ENCODE measurements around the gene KCNN3.

KCNN3 gene

GRCh38 chr1:154819628-154820590 is 50.2 kb downstream of the KCNN3 start:
- no peaks in the 10 kb centered on the region for H3K4me1 ChIP-seq
- no peak overlapping the region for H3K9ac ChIP-seq
- H3K9me3 ChIP-seq (ENCODE audit: control insufficient read depth, low read length) = no peaks in the 10 kb centered on the region
- H3K4me3 ChIP-seq (ENCODE audit: low read depth, low read length) = no peak overlapping the region
- no peaks in the 10 kb centered on the region for H3K27me3 ChIP-seq (ENCODE audit: control insufficient read depth, insufficient read depth, low read length)
- no peaks in the 10 kb centered on the region for H3K79me2 ChIP-seq
- no peak overlapping the region for H3K4me2 ChIP-seq (ENCODE audit: low read length)
- peak; percentile 25 for TF ChIP-seq CTCF (IDR thresholded peaks at IDR 0.05)
- H3K36me3 ChIP-seq (ENCODE audit: control insufficient read depth, insufficient read depth, low read length) = no peaks in the 10 kb centered on the region
- no peak overlapping the region for H3K27ac ChIP-seq
- no peak overlapping the region for H2AFZ ChIP-seq

- no peak for TF ChIP-seq CTCF (IDR thresholded peaks at IDR 0.05)
- Histone ChIP-seq H3K9me3 (ENCODE audit: control insufficient read depth, low read length) (no peaks in the 10 kb centered on the region), H3K36me3 (ENCODE audit: control insufficient read depth, insufficient read depth, low read length) (no peaks in the 10 kb centered on the region), H3K4me1 (no peaks in the 10 kb centered on the region), H3K27me3 (ENCODE audit: control insufficient read depth, insufficient read depth, low read length) (no peaks in the 10 kb centered on the region), H3K79me2 (no peaks in the 10 kb centered on the region), H3K27ac (no peak overlapping the region), H2AFZ (no peak overlapping the region), H3K9ac (no peak overlapping the region), H3K4me2 (ENCODE audit: low read length) (no peak overlapping the region), H3K4me3 (ENCODE audit: low read depth, low read length) (no peak overlapping the region)
Measured at GRCh38 chr1:154818911-154819310, 51.2 kb downstream of the KCNN3 start.

- Histone ChIP-seq H2AFZ (no peak overlapping the region), H3K27me3 (ENCODE audit: control insufficient read depth, insufficient read depth, low read length) (no peaks in the 10 kb centered on the region), H3K79me2 (no peaks in the 10 kb centered on the region), H3K27ac (no peak overlapping the region), H3K36me3 (ENCODE audit: control insufficient read depth, insufficient read depth, low read length) (no peaks in the 10 kb centered on the region), H3K4me2 (ENCODE audit: low read length) (no peak overlapping the region), H3K4me3 (ENCODE audit: low read depth, low read length) (no peak overlapping the region), H3K4me1 (no peaks in the 10 kb centered on the region), H3K9me3 (ENCODE audit: control insufficient read depth, low read length) (no peaks in the 10 kb centered on the region), H3K9ac (no peak overlapping the region)
- TF ChIP-seq CTCF (IDR thresholded peaks at IDR 0.05) = no peak
Measured at GRCh38 chr1:154816937-154817336, 53.1 kb downstream of the KCNN3 start.

GRCh38 chr1:154816369-154816768 is 53.7 kb downstream of the KCNN3 start:
- Histone ChIP-seq H3K9ac (no peak overlapping the region), H3K36me3 (ENCODE audit: control insufficient read depth, insufficient read depth, low read length) (no peaks in the 10 kb centered on the region), H3K4me3 (ENCODE audit: low read depth, low read length) (no peak overlapping the region), H3K9me3 (ENCODE audit: control insufficient read depth, low read length) (no peaks in the 10 kb centered on the region), H3K4me1 (no peaks in the 10 kb centered on the region), H3K27ac (no peak overlapping the region), H3K79me2 (no peaks in the 10 kb centered on the region), H3K27me3 (ENCODE audit: control insufficient read depth, insufficient read depth, low read length) (no peaks in the 10 kb centered on the region), H2AFZ (no peak overlapping the region), H3K4me2 (ENCODE audit: low read length) (no peak overlapping the region)
- TF ChIP-seq CTCF (IDR thresholded peaks at IDR 0.05) = no peak
